GM23338 (cell line): ENCODE measurements around the gene MAPRE3. TPM values are rescaled to one million over a fixed set of nuclear protein-coding genes. Genes with fewer than 3 reads are reported as not detected.

Source experiments
- ATAC-seq: fragments of 200-7000 bp; cut with Tn5 transposase; 3 replicates; pipeline ENCODE4 v1.9.1; 2020
- DNase-seq: peaks from one replicate; pipeline ENCODE4 v3.0.0-alpha.2; 2015; ENCODE audit warnings: low spot score
- H2AFZ ChIP-seq: fragments of 200-600 bp; sonication (generic); 2 replicates; pipeline ENCODE4 v1.8.0; 2016; ENCODE audit warnings: antibody characterized with exemption, mild to moderate bottlenecking, moderate library complexity
- H3F3A ChIP-seq: fragments of 200-600 bp; sonication (generic); replicated peaks from 2 replicates; pipeline ENCODE4 v1.8.0; 2017; ENCODE audit warnings: antibody characterized with exemption, mixed run types, low read depth
- H3K27ac ChIP-seq: fragments of 200-600 bp; sonication (generic); 2 replicates; pipeline ENCODE4 v1.6.1; 2016; ENCODE audit warnings: low read depth
- H3K27me3 ChIP-seq: fragments of 200-600 bp; sonication (generic); 2 replicates; pipeline ENCODE4 v1.8.0; 2016; ENCODE audit warnings: mild to moderate bottlenecking, mixed run types, moderate library complexity; ENCODE audit not compliant: insufficient read depth
- H3K36me3 ChIP-seq: fragments of 200-600 bp; sonication (generic); 2 replicates; pipeline ENCODE4 v1.8.0; 2016; ENCODE audit warnings: mild to moderate bottlenecking; ENCODE audit not compliant: insufficient read depth
- H3K4me1 ChIP-seq: fragments of 200-600 bp; sonication (generic); 2 replicates; pipeline ENCODE4 v1.8.0; 2016; ENCODE audit warnings: mild to moderate bottlenecking, moderate library complexity; ENCODE audit not compliant: insufficient read depth
- H3K4me2 ChIP-seq: fragments of 200-600 bp; sonication (generic); 2 replicates; pipeline ENCODE4 v1.7.1; 2017; ENCODE audit warnings: mixed run types
- H3K4me3 ChIP-seq: fragments of 200-600 bp; sonication (generic); 2 replicates; pipeline ENCODE4 v1.6.1; 2016; ENCODE audit warnings: mixed run types
- H3K79me2 ChIP-seq: fragments of 200-600 bp; sonication (generic); replicated peaks from 2 replicates; pipeline ENCODE4 v1.8.0; 2017; ENCODE audit warnings: mild to moderate bottlenecking; ENCODE audit not compliant: insufficient read depth
- H3K9me2 ChIP-seq: fragments of 200-600 bp; sonication (generic); 2 replicates; pipeline ENCODE4 v1.8.0; 2017; ENCODE audit not compliant: insufficient read depth
- H4K20me1 ChIP-seq: fragments of 200-600 bp; sonication (generic); replicated peaks from 2 replicates; pipeline ENCODE4 v1.8.0; 2017; ENCODE audit warnings: mild to moderate bottlenecking; ENCODE audit not compliant: insufficient read depth
- H3K27ac Mint-ChIP-seq: 2 replicates; pipeline ENCODE4 v1.8.0; 2020; ENCODE audit warnings: inconsistent platforms, mild to moderate bottlenecking, moderate library complexity, mixed read lengths
- H3K27me3 Mint-ChIP-seq: 3 replicates; pipeline ENCODE4 v1.8.0; 2022; ENCODE audit warnings: low read depth, mild to moderate bottlenecking, moderate library complexity, mixed read lengths, inconsistent platforms; ENCODE audit not compliant: insufficient read depth, poor library complexity
- H3K36me3 Mint-ChIP-seq: 3 replicates; pipeline ENCODE4 v1.8.0; 2021; ENCODE audit warnings: low read depth, mild to moderate bottlenecking, inconsistent platforms, moderate library complexity, mixed read lengths
- H3K4me1 Mint-ChIP-seq: 3 replicates; pipeline ENCODE4 v1.8.0; 2020; ENCODE audit warnings: mild to moderate bottlenecking, inconsistent platforms, mixed read lengths
- H3K4me3 Mint-ChIP-seq: 3 replicates; pipeline ENCODE4 v1.8.0; 2021; ENCODE audit warnings: moderate library complexity, mild to moderate bottlenecking, inconsistent platforms, mixed read lengths
- H3K9me3 Mint-ChIP-seq: 3 replicates; pipeline ENCODE4 v1.8.0; 2020; ENCODE audit warnings: moderate library complexity, mild to moderate bottlenecking, inconsistent platforms, mixed read lengths
- CREB1 ChIP-seq: fragments of 250-450 bp; sonication (Bioruptor Pico); IDR thresholded peaks from 2 replicates; pipeline ENCODE4 v1.5.0; 2020; ENCODE audit warnings: low read depth, mild to moderate bottlenecking, moderate library complexity
- EZH2phosphoT487 ChIP-seq: fragments of 200-600 bp; sonication (generic); IDR thresholded peaks from one replicate; pipeline ENCODE4 v1.8.1; 2018; ENCODE audit warnings: antibody characterized with exemption; ENCODE audit not compliant: unreplicated experiment
- JUNB ChIP-seq: IDR thresholded peaks from one replicate; pipeline ENCODE4 v1.6.1; 2016; ENCODE audit warnings: antibody characterized with exemption; ENCODE audit not compliant: unreplicated experiment
- NANOG ChIP-seq: IDR thresholded peaks from 2 replicates; pipeline ENCODE4 v1.6.1; 2016; ENCODE audit warnings: antibody characterized with exemption, borderline replicate concordance
- POLR2AphosphoS5 ChIP-seq: IDR thresholded peaks from 2 replicates; pipeline ENCODE4 v1.6.1; 2016; ENCODE audit warnings: antibody characterized with exemption, low read depth
- REST ChIP-seq: IDR thresholded peaks from one replicate; pipeline ENCODE4 v1.6.1; 2018; ENCODE audit warnings: antibody characterized with exemption; ENCODE audit not compliant: unreplicated experiment
- STAT1 ChIP-seq: IDR thresholded peaks from one replicate; pipeline ENCODE4 v1.6.1; 2016; ENCODE audit warnings: antibody characterized with exemption; ENCODE audit not compliant: unreplicated experiment
- ZNF114 ChIP-seq: fragments of 250-450 bp; sonication (Bioruptor Pico); IDR thresholded peaks from 2 replicates; pipeline ENCODE4 v1.5.0; 2020; ENCODE audit warnings: mild to moderate bottlenecking, moderate library complexity
- ZNF331 ChIP-seq: fragments of 250-450 bp; sonication (Bioruptor Pico); IDR thresholded peaks from 2 replicates; pipeline ENCODE4 v1.5.0; 2020; ENCODE audit warnings: low read depth, mild to moderate bottlenecking, moderate library complexity
- polyA plus RNA-seq: library from polyadenylated mRNA; unstranded; fragments of >200 nt; fragmentation: Nextera tagmentation; extraction: Ambion mirVana; gene quantifications from 2 replicates; pipeline ENCODE4 v1.2.1, GENCODE V29; 2016
- total RNA-seq: library from RNA; depleted of rRNA; stranded (reverse); fragments of >200 nt; shearing (Covaris generic); gene quantifications from 2 replicates; pipeline ENCODE4 v1.2.3, GENCODE V29; 2014
- TF ChIP-seq, protein P1 (sequence below), 2 experiments: fragments of 200-600 bp in 1 of 2; sonication (generic) in 1 of 2; conservative IDR thresholded peaks; 2 replicates each; pipeline versions ENCODE4 v1.5.1 to v1.6.1; 2016 to 2017; ENCODE audit warnings: antibody characterized with exemption in 2 of 2, low read depth in 2 of 2, mild to moderate bottlenecking in 2 of 2, moderate library complexity in 1 of 2
- TF ChIP-seq, protein P2 (sequence below): IDR thresholded peaks from 2 replicates; pipeline ENCODE4 v1.6.1; 2016; ENCODE audit warnings: antibody characterized with exemption

The MAPRE3 gene
- total and polyA plus RNA-seq, 2 experiments from 2014 or later, result 3.3 to 4.5 TPM

DNA sequence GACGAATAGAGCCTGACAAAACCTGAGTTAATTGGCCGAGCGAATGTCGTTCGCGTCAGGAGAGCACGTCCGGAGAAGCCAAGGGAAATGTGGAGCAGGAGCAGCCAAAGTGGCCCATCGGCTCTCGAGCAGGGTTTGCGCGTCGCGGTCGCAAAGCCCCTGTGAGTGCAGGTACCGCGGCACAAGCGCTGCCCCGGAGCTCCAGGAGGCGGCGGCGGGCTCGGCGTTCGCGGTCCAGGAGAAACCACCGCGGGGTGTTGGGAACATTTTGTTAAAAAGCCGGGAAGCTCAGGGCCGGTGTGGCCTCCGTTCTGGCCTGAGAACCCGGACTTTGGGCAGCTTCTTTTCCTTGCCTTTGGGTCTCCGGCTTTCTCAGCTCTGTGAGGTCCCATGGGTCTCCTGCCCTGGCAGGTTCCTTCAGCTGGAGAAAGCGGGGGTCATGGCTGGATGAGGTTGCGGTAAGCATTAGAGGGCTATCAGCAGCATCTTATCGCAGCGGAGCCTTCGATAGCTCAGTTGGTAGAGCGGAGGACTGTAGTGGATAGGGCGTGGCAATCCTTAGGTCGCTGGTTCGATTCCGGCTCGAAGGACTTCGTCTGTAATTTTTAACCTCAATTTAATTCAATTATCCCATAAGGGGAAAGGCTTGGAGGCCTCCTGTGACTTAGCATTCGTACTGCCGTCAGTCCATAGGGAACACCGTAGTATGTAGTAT is 80.0 kb downstream of the MAPRE3 start:
- ATAC-seq (peak; percentile 66), DNase-seq (peak; percentile 95)
- H3K4me1 Mint-ChIP-seq, result peaks cover 9% of the 10 kb centered on the region; the same call in 2 of the 3 replicates
- Histone ChIP-seq H4K20me1 (no peaks in the 10 kb centered on the region), H2AFZ (peak overlapping the region; percentile 99), H3K9me2 (no peaks in the 10 kb centered on the region), H3F3A (peaks cover 11% of the 10 kb centered on the region), H3K27ac (peak overlapping the region; percentile 61; the same call in 1 of the 2 replicates), H3K79me2 (no peaks in the 10 kb centered on the region), H3K36me3 (peaks cover 8% of the 10 kb centered on the region; the same call in 1 of the 2 replicates), H3K27me3 (no peaks in the 10 kb centered on the region), H3K4me1 (peaks cover 6% of the 10 kb centered on the region; the same call in 1 of the 2 replicates), H3K4me2 (peak overlapping the region; percentile 90), H3K4me3 (peak overlapping the region; percentile 99)
- H3K4me3 Mint-ChIP-seq, result peak overlapping the region; percentile 95
- peaks cover 29% of the 10 kb centered on the region for H3K36me3 Mint-ChIP-seq
- TF ChIP-seq POLR2AphosphoS5, result peak; percentile 46; the same call in 1 of the 2 replicates
- TF ChIP-seq, protein P1, sequence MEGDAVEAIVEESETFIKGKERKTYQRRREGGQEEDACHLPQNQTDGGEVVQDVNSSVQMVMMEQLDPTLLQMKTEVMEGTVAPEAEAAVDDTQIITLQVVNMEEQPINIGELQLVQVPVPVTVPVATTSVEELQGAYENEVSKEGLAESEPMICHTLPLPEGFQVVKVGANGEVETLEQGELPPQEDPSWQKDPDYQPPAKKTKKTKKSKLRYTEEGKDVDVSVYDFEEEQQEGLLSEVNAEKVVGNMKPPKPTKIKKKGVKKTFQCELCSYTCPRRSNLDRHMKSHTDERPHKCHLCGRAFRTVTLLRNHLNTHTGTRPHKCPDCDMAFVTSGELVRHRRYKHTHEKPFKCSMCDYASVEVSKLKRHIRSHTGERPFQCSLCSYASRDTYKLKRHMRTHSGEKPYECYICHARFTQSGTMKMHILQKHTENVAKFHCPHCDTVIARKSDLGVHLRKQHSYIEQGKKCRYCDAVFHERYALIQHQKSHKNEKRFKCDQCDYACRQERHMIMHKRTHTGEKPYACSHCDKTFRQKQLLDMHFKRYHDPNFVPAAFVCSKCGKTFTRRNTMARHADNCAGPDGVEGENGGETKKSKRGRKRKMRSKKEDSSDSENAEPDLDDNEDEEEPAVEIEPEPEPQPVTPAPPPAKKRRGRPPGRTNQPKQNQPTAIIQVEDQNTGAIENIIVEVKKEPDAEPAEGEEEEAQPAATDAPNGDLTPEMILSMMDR (conservative IDR thresholded peaks at IDR 0.05; ENCODE audit: low read depth in 2 of 2), result peak in 1 of 2 experiments; percentile 32; a peak in 1 of 4 replicates
- TF ChIP-seq JUNB, result no peak
- no peak for TF ChIP-seq EZH2phosphoT487
- TF ChIP-seq, protein P2, sequence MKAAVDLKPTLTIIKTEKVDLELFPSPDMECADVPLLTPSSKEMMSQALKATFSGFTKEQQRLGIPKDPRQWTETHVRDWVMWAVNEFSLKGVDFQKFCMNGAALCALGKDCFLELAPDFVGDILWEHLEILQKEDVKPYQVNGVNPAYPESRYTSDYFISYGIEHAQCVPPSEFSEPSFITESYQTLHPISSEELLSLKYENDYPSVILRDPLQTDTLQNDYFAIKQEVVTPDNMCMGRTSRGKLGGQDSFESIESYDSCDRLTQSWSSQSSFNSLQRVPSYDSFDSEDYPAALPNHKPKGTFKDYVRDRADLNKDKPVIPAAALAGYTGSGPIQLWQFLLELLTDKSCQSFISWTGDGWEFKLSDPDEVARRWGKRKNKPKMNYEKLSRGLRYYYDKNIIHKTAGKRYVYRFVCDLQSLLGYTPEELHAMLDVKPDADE, result no peak; the same call in 1 of the 2 replicates
- peaks cover 12% of the 10 kb centered on the region for H3K9me3 Mint-ChIP-seq
- H3K27ac Mint-ChIP-seq, result peak overlapping the region; percentile 94
- peaks cover 23% of the 10 kb centered on the region for H3K27me3 Mint-ChIP-seq

DNA sequence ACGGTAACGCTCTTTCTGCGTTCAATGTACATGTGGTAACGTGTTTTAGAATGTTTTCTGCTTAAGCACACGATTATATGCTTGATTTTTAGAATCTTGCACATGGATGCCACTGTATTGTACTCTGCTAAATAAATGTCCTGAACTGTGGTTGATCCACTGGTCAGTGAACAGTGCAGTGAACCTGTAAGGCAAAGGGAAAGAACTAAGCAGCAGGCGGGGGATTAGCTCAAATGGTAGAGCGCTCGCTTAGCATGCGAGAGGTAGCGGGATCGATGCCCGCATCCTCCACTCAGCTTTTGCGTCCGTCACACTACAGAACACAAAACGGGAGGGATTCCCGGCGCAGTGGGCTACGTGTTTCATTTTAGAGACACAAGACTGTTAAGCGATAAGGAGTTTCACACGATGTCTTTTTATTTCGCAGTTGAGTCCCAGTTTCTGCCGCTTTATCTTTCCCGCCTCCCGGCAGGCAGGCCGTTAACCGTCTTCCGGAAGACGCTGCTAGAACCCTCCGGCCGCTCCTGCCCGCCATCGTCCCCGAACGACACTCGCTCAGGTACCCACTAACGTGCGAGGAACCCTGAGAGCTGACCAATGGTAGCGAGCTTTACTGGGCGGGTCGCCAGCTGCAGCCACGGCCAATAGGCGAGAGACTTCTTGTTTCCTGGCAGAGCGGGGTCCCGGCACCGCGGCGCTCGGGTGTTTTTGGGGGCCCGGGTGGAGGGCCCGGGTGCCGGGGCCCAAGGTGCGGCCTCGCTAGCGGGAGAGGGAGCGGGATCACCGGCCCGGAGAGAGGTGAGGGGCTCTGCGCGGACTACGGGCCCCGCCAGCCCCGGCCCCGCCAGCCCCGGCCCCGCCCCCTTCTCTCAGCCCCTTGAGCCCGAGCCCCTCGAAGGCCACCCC is 80.8 kb downstream of the MAPRE3 start, which contains the start of gene AGBL5:
AGBL5 (plus strand) TSS at position 673 of the 906 bp plus-strand sequence. CDS start 1,291 bp downstream, outside the sequence.
- H2AFZ ChIP-seq, result peak within 1 kb of the TSS; percentile 99
- H3K36me3 ChIP-seq, result peaks cover 15% of the 10 kb centered on the region
- H4K20me1 ChIP-seq, result no peaks in the 10 kb centered on the region
- peaks cover 11% of the 10 kb centered on the region for H3F3A ChIP-seq
- ATAC-seq (peak; percentile 54), DNase-seq (peak; percentile 90)
- H3K9me3 Mint-ChIP-seq, result peaks cover 12% of the 10 kb centered on the region
- H3K9me2 ChIP-seq, result no peaks in the 10 kb centered on the region
- peak within 1 kb of the TSS; percentile 90 for H3K4me2 ChIP-seq
- H3K4me3 Mint-ChIP-seq, result peak within 1 kb of the TSS; percentile 95
- no peaks in the 10 kb centered on the region for H3K27me3 ChIP-seq
- peaks cover 36% of the 10 kb centered on the region for H3K36me3 Mint-ChIP-seq
- H3K79me2 ChIP-seq, result no peaks in the 10 kb centered on the region
- H3K4me1 Mint-ChIP-seq, result peaks cover 9% of the 10 kb centered on the region; the same call in 2 of the 3 replicates
- H3K4me1 ChIP-seq, result peaks cover 6% of the 10 kb centered on the region; the same call in 1 of the 2 replicates
- H3K27me3 Mint-ChIP-seq, result peaks cover 23% of the 10 kb centered on the region
- H3K27ac Mint-ChIP-seq, result peak within 1 kb of the TSS; percentile 94
- H3K27ac ChIP-seq, result peak within 1 kb of the TSS; percentile 80; the same call in 1 of the 2 replicates
- peak within 1 kb of the TSS; percentile 99 for H3K4me3 ChIP-seq
- TF ChIP-seq, protein P2, result peak; percentile 56
- no peak for TF ChIP-seq STAT1
- no peak for TF ChIP-seq EZH2phosphoT487
- TF ChIP-seq NANOG, result no peak; the same call in 1 of the 2 replicates
- TF ChIP-seq CREB1 (CRISPR knock-in tag), result peak; percentile 58
- no peak for TF ChIP-seq ZNF114 (CRISPR knock-in tag)
- TF ChIP-seq REST, result no peak
- TF ChIP-seq POLR2AphosphoS5, result peak; percentile 75
- TF ChIP-seq JUNB, result no peak
- no peak for TF ChIP-seq ZNF331 (CRISPR knock-in tag)
